ENCODE measurements around the gene CLEC4C.

DNA sequence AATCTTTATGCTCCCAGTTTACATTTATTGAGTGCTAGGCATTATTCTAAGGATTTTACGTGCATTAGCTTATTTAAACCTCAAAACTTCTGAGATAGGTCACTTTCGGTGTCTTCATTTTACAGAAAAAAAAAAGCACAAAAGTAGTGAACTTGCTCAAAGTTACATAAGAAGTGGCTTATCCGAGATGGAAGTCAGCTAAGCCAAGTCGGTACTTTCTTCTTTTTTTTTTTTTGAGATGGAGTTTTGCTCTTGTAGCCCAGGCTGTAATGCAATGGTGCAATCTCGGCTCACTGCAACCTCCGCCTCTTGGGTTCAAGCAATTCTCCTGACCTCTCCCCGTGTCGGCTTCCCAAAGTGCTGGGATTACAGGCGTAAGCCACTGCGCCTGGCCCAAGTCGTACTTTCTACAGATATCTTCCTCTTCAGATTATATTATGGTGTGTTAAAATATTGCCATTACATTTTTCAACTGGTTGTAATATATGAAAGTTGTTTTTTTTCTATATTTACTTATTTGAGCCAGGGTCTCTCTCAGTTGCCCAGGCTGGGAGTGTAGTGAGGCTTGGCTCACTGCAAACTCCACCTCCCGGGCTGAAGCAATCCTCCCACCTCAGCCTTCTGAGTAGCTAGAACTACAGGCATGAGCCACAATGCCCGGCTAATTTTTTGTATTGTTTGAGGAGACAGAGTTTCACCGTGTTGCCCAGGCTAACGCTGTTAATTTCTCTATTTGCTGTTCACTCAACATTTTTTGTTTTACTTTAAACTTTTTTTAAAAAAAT is 27.0 kb downstream of the CLEC4C start:
- TF ChIP-seq, protein P1, sequence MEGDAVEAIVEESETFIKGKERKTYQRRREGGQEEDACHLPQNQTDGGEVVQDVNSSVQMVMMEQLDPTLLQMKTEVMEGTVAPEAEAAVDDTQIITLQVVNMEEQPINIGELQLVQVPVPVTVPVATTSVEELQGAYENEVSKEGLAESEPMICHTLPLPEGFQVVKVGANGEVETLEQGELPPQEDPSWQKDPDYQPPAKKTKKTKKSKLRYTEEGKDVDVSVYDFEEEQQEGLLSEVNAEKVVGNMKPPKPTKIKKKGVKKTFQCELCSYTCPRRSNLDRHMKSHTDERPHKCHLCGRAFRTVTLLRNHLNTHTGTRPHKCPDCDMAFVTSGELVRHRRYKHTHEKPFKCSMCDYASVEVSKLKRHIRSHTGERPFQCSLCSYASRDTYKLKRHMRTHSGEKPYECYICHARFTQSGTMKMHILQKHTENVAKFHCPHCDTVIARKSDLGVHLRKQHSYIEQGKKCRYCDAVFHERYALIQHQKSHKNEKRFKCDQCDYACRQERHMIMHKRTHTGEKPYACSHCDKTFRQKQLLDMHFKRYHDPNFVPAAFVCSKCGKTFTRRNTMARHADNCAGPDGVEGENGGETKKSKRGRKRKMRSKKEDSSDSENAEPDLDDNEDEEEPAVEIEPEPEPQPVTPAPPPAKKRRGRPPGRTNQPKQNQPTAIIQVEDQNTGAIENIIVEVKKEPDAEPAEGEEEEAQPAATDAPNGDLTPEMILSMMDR (conservative IDR thresholded peaks at IDR 0.05 in 1 of 2, IDR thresholded peaks at IDR 0.05 in 1 of 2; ENCODE audit: extremely low read depth in 1 of 2, insufficient read depth in 1 of 2, low read depth in 1 of 2, low read length in 2 of 2) = no peak
- no peak for TF ChIP-seq EZH2 (IDR thresholded peaks at IDR 0.05; ENCODE audit: borderline replicate concordance, low read length)

All from mammary epithelial cell (primary cell).